Body of pancreas (tissue), 4 donors: Measurements from ENCODE around the gene PKD2L2.

Experiments used
- CTCF ChIP-seq, 7 experiments: fragments of 450-650 bp in 4 of 7; fragments of 200-600 bp in 3 of 7; sonication (generic) in 3 of 7; IDR thresholded peaks; one replicate each; pipeline ENCODE4 v1.5.1; 2016 to 2019; ENCODE audit warnings: antibody characterized with exemption in 7 of 7
- POLR2A ChIP-seq, 3 donors: fragments of 450-650 bp; IDR thresholded peaks; one replicate each; pipeline ENCODE4 v1.6.1; 2016; ENCODE audit warnings: antibody characterized with exemption in 3 of 3, mild to moderate bottlenecking in 2 of 3

DNA sequence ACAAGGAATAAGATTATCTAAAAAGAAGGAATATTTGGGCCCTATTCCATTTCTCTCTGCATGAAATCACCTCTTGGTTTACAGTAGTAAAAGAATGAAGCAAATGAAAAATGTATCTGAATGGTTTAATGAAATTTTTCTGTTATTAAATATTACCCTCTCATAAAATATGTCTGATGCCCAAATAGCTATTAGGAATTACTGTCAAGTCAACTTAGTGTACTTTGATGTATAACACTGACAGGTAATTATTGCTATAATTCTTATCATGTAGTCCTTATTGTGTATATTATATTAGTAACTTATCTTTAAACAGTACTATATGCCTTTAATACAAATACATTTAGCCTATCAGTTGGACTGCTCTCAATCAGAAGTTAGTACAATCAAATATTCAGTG is 13.2 kb upstream of the PKD2L2 start:
- TF ChIP-seq CTCF (IDR thresholded peaks at IDR 0.05) (no peak), POLR2A (IDR thresholded peaks at IDR 0.05) (no peak)
